Liver (tissue), 3 donors: ENCODE measurements around the gene DSC1.

Experiments
- CTCF ChIP-seq: fragments of 150-350 bp; IDR thresholded peaks from 2 replicates; pipeline ENCODE4 v1.5.1; 2017; ENCODE audit warnings: improper control_type of control experiment, low read depth, low read length; ENCODE audit not compliant: missing input control
- EGR1 ChIP-seq, 2 donors: IDR thresholded peaks; 2 replicates each; pipeline ENCODE4 v1.6.1; 2016 to 2018; ENCODE audit warnings: antibody characterized with exemption in 2 of 2, low read depth in 2 of 2
- FOXA1 ChIP-seq: IDR thresholded peaks from 2 replicates; pipeline ENCODE4 v1.6.1; 2016; ENCODE audit warnings: antibody characterized with exemption
- GABPA ChIP-seq, 2 donors: IDR thresholded peaks in 1 of 2; conservative IDR thresholded peaks in 1 of 2; 2 replicates each; pipeline ENCODE4 v1.6.1; 2016; ENCODE audit warnings: antibody characterized with exemption in 2 of 2, mild to moderate bottlenecking in 1 of 2, moderate library complexity in 1 of 2
- HNF4G ChIP-seq: IDR thresholded peaks from 2 replicates; pipeline ENCODE4 v1.6.1; 2016; ENCODE audit warnings: antibody characterized with exemption
- JUND ChIP-seq, 2 donors: IDR thresholded peaks; 2 replicates each; pipeline ENCODE4 v1.6.1; 2016; ENCODE audit warnings: antibody characterized with exemption in 2 of 2
- RAD21 ChIP-seq, 2 donors: IDR thresholded peaks; 2 replicates each; pipeline ENCODE4 v1.6.1; 2016; ENCODE audit warnings: antibody characterized with exemption in 2 of 2, mild to moderate bottlenecking in 2 of 2
- REST ChIP-seq: IDR thresholded peaks from 2 replicates; pipeline ENCODE4 v1.6.1; 2016; ENCODE audit warnings: antibody characterized with exemption, mild to moderate bottlenecking
- RXRA ChIP-seq, 2 donors: IDR thresholded peaks; 2 replicates each; pipeline ENCODE4 v1.6.1; 2017 to 2018; ENCODE audit warnings: antibody characterized with exemption in 2 of 2, mild to moderate bottlenecking in 1 of 2
- SP1 ChIP-seq: IDR thresholded peaks from 2 replicates; pipeline ENCODE4 v1.6.1; 2018; ENCODE audit warnings: antibody characterized with exemption, mild to moderate bottlenecking
- TAF1 ChIP-seq: conservative IDR thresholded peaks from 2 replicates; pipeline ENCODE4 v1.6.1; 2016; ENCODE audit warnings: antibody characterized with exemption, mild to moderate bottlenecking
- TF ChIP-seq, protein P1 (sequence below): IDR thresholded peaks from 2 replicates; pipeline ENCODE4 v1.6.1; 2016; ENCODE audit warnings: antibody characterized with exemption
- TF ChIP-seq, protein P2 (sequence below): IDR thresholded peaks from 2 replicates; pipeline ENCODE4 v1.6.1; 2016; ENCODE audit warnings: antibody characterized with exemption
- donor health status: healthy.
- donor health status: healthy.

GRCh38 chr18:31162419-31162793 lies 250 bp downstream of the DSC1 start:
- TF ChIP-seq SP1 (no peak), CTCF (no peak), EGR1 (IDR thresholded peaks at IDR 0.05; ENCODE audit: low read depth in 2 of 2) (no peak), FOXA1 (no peak), GABPA (IDR thresholded peaks at IDR 0.05 in 1 of 2, conservative IDR thresholded peaks at IDR 0.05 in 1 of 2) (no peak), RAD21 (IDR thresholded peaks at IDR 0.05) (no peak), JUND (IDR thresholded peaks at IDR 0.05) (no peak), TAF1 (no peak), REST (no peak), RXRA (IDR thresholded peaks at IDR 0.05) (no peak), HNF4G (no peak)
- TF ChIP-seq, protein P1, sequence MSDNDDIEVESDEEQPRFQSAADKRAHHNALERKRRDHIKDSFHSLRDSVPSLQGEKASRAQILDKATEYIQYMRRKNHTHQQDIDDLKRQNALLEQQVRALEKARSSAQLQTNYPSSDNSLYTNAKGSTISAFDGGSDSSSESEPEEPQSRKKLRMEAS, result no peak
- TF ChIP-seq, protein P2, sequence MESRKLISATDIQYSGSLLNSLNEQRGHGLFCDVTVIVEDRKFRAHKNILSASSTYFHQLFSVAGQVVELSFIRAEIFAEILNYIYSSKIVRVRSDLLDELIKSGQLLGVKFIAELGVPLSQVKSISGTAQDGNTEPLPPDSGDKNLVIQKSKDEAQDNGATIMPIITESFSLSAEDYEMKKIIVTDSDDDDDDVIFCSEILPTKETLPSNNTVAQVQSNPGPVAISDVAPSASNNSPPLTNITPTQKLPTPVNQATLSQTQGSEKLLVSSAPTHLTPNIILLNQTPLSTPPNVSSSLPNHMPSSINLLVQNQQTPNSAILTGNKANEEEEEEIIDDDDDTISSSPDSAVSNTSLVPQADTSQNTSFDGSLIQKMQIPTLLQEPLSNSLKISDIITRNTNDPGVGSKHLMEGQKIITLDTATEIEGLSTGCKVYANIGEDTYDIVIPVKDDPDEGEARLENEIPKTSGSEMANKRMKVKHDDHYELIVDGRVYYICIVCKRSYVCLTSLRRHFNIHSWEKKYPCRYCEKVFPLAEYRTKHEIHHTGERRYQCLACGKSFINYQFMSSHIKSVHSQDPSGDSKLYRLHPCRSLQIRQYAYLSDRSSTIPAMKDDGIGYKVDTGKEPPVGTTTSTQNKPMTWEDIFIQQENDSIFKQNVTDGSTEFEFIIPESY, result no peak
